ENCODE results near the gene SORCS2.

The SORCS2 gene

GRCh38 chr4:7535619-7536018 lies 343.3 kb downstream of the SORCS2 start:
- no peak overlapping the region for H3K4me3 ChIP-seq (ENCODE audit: low read length)
- H2AFZ ChIP-seq (ENCODE audit: low read depth, low read length), result no peak overlapping the region
- H3K4me1 ChIP-seq (ENCODE audit: insufficient read depth, low read length), result no peaks in the 10 kb centered on the region
- peaks cover 7% of the 10 kb centered on the region for H3K27me3 ChIP-seq (ENCODE audit: insufficient read depth, low read length)
- H3K36me3 ChIP-seq (ENCODE audit: insufficient read depth, low read length), result no peaks in the 10 kb centered on the region
- no peaks in the 10 kb centered on the region for H3K9me3 ChIP-seq (ENCODE audit: low read length)

- Histone ChIP-seq H3K36me3 (ENCODE audit: insufficient read depth, low read length) (no peaks in the 10 kb centered on the region), H3K27me3 (ENCODE audit: insufficient read depth, low read length) (no peaks in the 10 kb centered on the region)
Measured at GRCh38 chr4:7536876-7537275, 344.5 kb downstream of the SORCS2 start.

GRCh38 chr4:7537853-7538400 lies 345.6 kb downstream of the SORCS2 start:
- Histone ChIP-seq H2AFZ (ENCODE audit: low read depth, low read length) (no peak overlapping the region), H3K4me3 (ENCODE audit: low read length) (no peak overlapping the region), H3K27me3 (ENCODE audit: insufficient read depth, low read length) (no peaks in the 10 kb centered on the region), H3K36me3 (ENCODE audit: insufficient read depth, low read length) (no peaks in the 10 kb centered on the region), H3K9me3 (ENCODE audit: low read length) (no peaks in the 10 kb centered on the region), H3K4me1 (ENCODE audit: insufficient read depth, low read length) (no peaks in the 10 kb centered on the region)

More at GRCh38 chr4:7536876-7537275, 344.5 kb downstream of the SORCS2 start:
- H2AFZ ChIP-seq (ENCODE audit: low read depth, low read length), result no peak overlapping the region
- H3K9me3 ChIP-seq (ENCODE audit: low read length), result no peaks in the 10 kb centered on the region
- H3K4me3 ChIP-seq (ENCODE audit: low read length), result no peak overlapping the region
- no peaks in the 10 kb centered on the region for H3K4me1 ChIP-seq (ENCODE audit: insufficient read depth, low read length)

- H3K27me3 ChIP-seq (ENCODE audit: insufficient read depth, low read length), result no peaks in the 10 kb centered on the region
- no peak overlapping the region for H2AFZ ChIP-seq (ENCODE audit: low read depth, low read length)
- no peaks in the 10 kb centered on the region for H3K36me3 ChIP-seq (ENCODE audit: insufficient read depth, low read length)
- H3K9me3 ChIP-seq (ENCODE audit: low read length), result no peaks in the 10 kb centered on the region
- no peak overlapping the region for H3K4me3 ChIP-seq (ENCODE audit: low read length)
- no peaks in the 10 kb centered on the region for H3K4me1 ChIP-seq (ENCODE audit: insufficient read depth, low read length)
Measured at GRCh38 chr4:7538518-7538917, 346.2 kb downstream of the SORCS2 start.

GRCh38 chr4:7539186-7539585 lies 346.8 kb downstream of the SORCS2 start:
- H3K9me3 ChIP-seq (ENCODE audit: low read length), result no peaks in the 10 kb centered on the region
- no peaks in the 10 kb centered on the region for H3K36me3 ChIP-seq (ENCODE audit: insufficient read depth, low read length)
- H3K4me3 ChIP-seq (ENCODE audit: low read length), result no peak overlapping the region
- H3K4me1 ChIP-seq (ENCODE audit: insufficient read depth, low read length), result no peaks in the 10 kb centered on the region
- H3K27me3 ChIP-seq (ENCODE audit: insufficient read depth, low read length), result no peaks in the 10 kb centered on the region
- no peak overlapping the region for H2AFZ ChIP-seq (ENCODE audit: low read depth, low read length)

GRCh38 chr4:7539659-7540058 lies 347.3 kb downstream of the SORCS2 start:
- no peak overlapping the region for H3K4me3 ChIP-seq (ENCODE audit: low read length)
- H3K4me1 ChIP-seq (ENCODE audit: insufficient read depth, low read length), result no peaks in the 10 kb centered on the region
- H3K36me3 ChIP-seq (ENCODE audit: insufficient read depth, low read length), result no peaks in the 10 kb centered on the region
- H3K27me3 ChIP-seq (ENCODE audit: insufficient read depth, low read length), result no peaks in the 10 kb centered on the region
- H2AFZ ChIP-seq (ENCODE audit: low read depth, low read length), result no peak overlapping the region
- H3K9me3 ChIP-seq (ENCODE audit: low read length), result no peaks in the 10 kb centered on the region

GRCh38 chr4:7540206-7540605 lies 347.9 kb downstream of the SORCS2 start:
- Histone ChIP-seq H3K27me3 (ENCODE audit: insufficient read depth, low read length) (no peaks in the 10 kb centered on the region), H3K4me1 (ENCODE audit: insufficient read depth, low read length) (no peaks in the 10 kb centered on the region), H3K36me3 (ENCODE audit: insufficient read depth, low read length) (no peaks in the 10 kb centered on the region), H2AFZ (ENCODE audit: low read depth, low read length) (no peak overlapping the region), H3K4me3 (ENCODE audit: low read length) (no peak overlapping the region), H3K9me3 (ENCODE audit: low read length) (no peaks in the 10 kb centered on the region)

- H3K4me1 ChIP-seq (ENCODE audit: insufficient read depth, low read length), result no peaks in the 10 kb centered on the region
- no peaks in the 10 kb centered on the region for H3K9me3 ChIP-seq (ENCODE audit: low read length)
- no peaks in the 10 kb centered on the region for H3K36me3 ChIP-seq (ENCODE audit: insufficient read depth, low read length)
- H3K27me3 ChIP-seq (ENCODE audit: insufficient read depth, low read length), result no peaks in the 10 kb centered on the region
- H3K4me3 ChIP-seq (ENCODE audit: low read length), result no peak overlapping the region
- no peak overlapping the region for H2AFZ ChIP-seq (ENCODE audit: low read depth, low read length)
Measured at GRCh38 chr4:7540654-7541413, 348.5 kb downstream of the SORCS2 start.

GRCh38 chr4:7541414-7541810 lies 349.1 kb downstream of the SORCS2 start:
- H2AFZ ChIP-seq (ENCODE audit: low read depth, low read length), result no peak overlapping the region
- no peaks in the 10 kb centered on the region for H3K9me3 ChIP-seq (ENCODE audit: low read length)
- no peak overlapping the region for H3K4me3 ChIP-seq (ENCODE audit: low read length)
- H3K36me3 ChIP-seq (ENCODE audit: insufficient read depth, low read length), result no peaks in the 10 kb centered on the region
- no peaks in the 10 kb centered on the region for H3K4me1 ChIP-seq (ENCODE audit: insufficient read depth, low read length)
- no peaks in the 10 kb centered on the region for H3K27me3 ChIP-seq (ENCODE audit: insufficient read depth, low read length)

GRCh38 chr4:7542781-7543180 lies 350.4 kb downstream of the SORCS2 start:
- Histone ChIP-seq H3K4me1 (ENCODE audit: insufficient read depth, low read length) (no peaks in the 10 kb centered on the region), H2AFZ (ENCODE audit: low read depth, low read length) (no peak overlapping the region), H3K9me3 (ENCODE audit: low read length) (no peaks in the 10 kb centered on the region), H3K27me3 (ENCODE audit: insufficient read depth, low read length) (no peaks in the 10 kb centered on the region), H3K36me3 (ENCODE audit: insufficient read depth, low read length) (no peaks in the 10 kb centered on the region), H3K4me3 (ENCODE audit: low read length) (no peak overlapping the region)

- Histone ChIP-seq H3K4me1 (ENCODE audit: insufficient read depth, low read length) (no peaks in the 10 kb centered on the region), H3K4me3 (ENCODE audit: low read length) (no peak overlapping the region), H3K9me3 (ENCODE audit: low read length) (no peaks in the 10 kb centered on the region), H2AFZ (ENCODE audit: low read depth, low read length) (no peak overlapping the region), H3K27me3 (ENCODE audit: insufficient read depth, low read length) (no peaks in the 10 kb centered on the region), H3K36me3 (ENCODE audit: insufficient read depth, low read length) (no peaks in the 10 kb centered on the region)
Measured at GRCh38 chr4:7546152-7546808, 353.9 kb downstream of the SORCS2 start.

- Histone ChIP-seq H3K27me3 (ENCODE audit: insufficient read depth, low read length) (no peaks in the 10 kb centered on the region), H3K36me3 (ENCODE audit: insufficient read depth, low read length) (no peaks in the 10 kb centered on the region)
Measured at GRCh38 chr4:7546809-7547367, 354.6 kb downstream of the SORCS2 start.

GRCh38 chr4:7547368-7548040 lies 355.2 kb downstream of the SORCS2 start:
- Histone ChIP-seq H3K36me3 (ENCODE audit: insufficient read depth, low read length) (no peaks in the 10 kb centered on the region), H3K4me3 (ENCODE audit: low read length) (no peak overlapping the region), H3K4me1 (ENCODE audit: insufficient read depth, low read length) (no peaks in the 10 kb centered on the region), H3K27me3 (ENCODE audit: insufficient read depth, low read length) (no peaks in the 10 kb centered on the region), H3K9me3 (ENCODE audit: low read length) (no peaks in the 10 kb centered on the region), H2AFZ (ENCODE audit: low read depth, low read length) (no peak overlapping the region)

More at GRCh38 chr4:7546809-7547367, 354.6 kb downstream of the SORCS2 start:
- Histone ChIP-seq H3K4me3 (ENCODE audit: low read length) (no peak overlapping the region), H3K4me1 (ENCODE audit: insufficient read depth, low read length) (no peaks in the 10 kb centered on the region), H3K9me3 (ENCODE audit: low read length) (no peaks in the 10 kb centered on the region), H2AFZ (ENCODE audit: low read depth, low read length) (no peak overlapping the region)
